NAMALWA (cell line): ENCODE measurements around the gene CCL16.
"Not testable (repeated sequence)": the region's sequence is repeated elsewhere in the genome, so short reads cannot be mapped to it uniquely, and the experiment has no call there.

Experiments
- DNase-seq: peaks from one replicate; pipeline ENCODE4 v3.0.0-alpha.2; 2015; ENCODE audit warnings: low spot score

CCL16 gene

GRCh38 chr17:35984140-35984539 lies 2.8 kb upstream of the CCL16 start:
- no peak for DNase-seq

DNA sequence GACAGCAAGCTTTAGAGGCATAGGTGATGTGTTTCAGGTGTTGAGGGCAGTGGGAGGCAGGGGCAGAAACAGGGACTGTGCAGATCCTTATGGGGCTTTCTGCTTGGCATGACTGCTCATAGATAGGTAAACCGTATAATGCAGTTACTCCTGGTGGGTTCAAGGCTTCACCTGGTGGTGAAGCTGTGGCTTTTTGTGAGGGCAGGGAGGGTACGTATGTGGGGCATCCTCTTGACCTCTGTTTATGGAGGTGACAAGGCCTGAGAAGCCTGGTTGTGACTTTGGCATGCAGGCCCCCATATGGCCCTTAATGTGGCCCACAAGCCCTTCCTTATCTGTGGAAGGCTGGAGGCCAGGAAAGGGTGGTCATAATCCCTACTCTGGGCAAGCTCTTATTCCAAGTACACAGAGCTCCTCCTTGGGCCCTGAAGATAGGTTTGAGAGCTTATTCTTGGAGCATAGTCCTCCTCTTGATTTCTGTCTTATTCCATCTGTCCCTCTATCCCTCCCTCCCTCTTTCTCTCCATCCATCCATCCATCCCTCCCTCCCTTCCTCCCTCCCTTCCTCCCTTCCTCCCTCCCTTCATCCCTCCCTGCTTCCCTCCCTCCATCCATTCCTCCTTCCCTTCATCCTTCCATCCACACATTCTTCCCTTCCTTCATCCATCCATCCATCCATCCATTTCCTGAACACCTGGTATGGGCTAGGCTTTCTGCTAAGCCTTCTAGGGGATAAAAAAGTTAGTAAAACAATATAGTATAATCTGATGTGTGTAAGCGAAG lies 1.3 kb upstream of the CCL16 start:
- no peak for DNase-seq

GRCh38 chr17:35981908-35982330 lies 622 bp upstream of the CCL16 start:
- DNase-seq: peak; percentile 11

DNA sequence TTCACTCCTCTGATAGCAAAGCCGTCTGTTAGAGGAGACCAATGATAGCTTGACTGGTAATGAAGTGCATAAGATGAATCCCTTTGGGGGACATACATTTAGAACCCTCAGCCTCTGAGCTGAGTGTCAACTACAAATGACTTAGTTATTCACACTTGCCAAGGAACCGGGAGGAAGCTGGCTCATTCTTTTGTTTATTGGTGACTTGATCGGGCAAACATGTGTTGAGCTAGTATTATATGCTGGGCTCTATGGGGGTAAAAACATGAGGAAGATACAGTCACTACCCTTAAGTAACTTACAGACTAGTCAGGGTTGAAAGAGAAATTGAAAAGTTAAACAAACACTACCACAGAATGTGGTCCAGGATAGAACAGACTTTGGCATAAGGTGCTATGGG lies 3.0 kb downstream of the CCL16 start:
- DNase-seq: no peak

GRCh38 chr17:35977509-35977908 lies 3.8 kb downstream of the CCL16 start:
- DNase-seq: no peak

- no peak for DNase-seq
These were observed 7.7 kb downstream of the CCL16 start for GRCh38 chr17:35973333-35974260.

DNA sequence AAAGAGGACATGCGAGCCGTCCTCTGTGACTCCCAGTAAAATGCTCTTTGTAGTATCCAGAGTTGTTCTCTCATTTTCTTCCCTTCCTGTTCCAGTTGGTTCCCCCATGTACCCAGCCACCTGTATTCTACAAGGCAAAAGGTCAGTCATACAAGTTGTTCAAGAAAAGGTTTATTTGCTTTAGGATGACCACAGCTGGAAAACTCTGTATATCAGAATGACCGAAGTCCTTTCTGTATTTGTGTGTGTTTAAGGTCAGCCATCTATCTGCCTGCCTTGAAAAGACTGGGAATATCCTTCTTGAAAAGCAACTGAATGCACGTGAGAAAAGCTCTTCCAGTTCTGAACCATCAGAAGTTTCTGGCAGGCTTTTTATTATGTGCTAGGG lies 8.4 kb downstream of the CCL16 start:
- no peak for DNase-seq

DNA sequence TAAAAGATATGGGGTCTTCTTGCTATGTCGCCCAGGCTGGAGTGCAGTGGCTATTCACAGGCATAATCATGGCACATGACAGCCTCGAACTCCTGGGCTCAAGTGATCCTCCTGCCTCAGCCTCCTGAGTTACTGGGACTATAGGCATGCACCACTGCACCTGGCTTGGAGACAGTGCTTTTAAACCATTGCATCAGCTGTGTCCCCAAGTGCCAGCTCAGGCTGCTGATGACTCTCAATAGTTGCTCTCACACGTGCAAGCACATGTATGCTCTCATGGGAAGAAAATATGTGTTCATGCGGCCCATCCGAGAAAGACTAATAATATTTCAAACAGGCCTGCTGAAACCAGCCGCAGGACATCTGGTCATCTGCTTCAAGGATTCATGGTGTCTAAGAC lies 8.8 kb downstream of the CCL16 start:
- no peak for DNase-seq

- no peak for DNase-seq
These were observed 9.2 kb downstream of the CCL16 start for GRCh38 chr17:35972066-35972465.

DNA sequence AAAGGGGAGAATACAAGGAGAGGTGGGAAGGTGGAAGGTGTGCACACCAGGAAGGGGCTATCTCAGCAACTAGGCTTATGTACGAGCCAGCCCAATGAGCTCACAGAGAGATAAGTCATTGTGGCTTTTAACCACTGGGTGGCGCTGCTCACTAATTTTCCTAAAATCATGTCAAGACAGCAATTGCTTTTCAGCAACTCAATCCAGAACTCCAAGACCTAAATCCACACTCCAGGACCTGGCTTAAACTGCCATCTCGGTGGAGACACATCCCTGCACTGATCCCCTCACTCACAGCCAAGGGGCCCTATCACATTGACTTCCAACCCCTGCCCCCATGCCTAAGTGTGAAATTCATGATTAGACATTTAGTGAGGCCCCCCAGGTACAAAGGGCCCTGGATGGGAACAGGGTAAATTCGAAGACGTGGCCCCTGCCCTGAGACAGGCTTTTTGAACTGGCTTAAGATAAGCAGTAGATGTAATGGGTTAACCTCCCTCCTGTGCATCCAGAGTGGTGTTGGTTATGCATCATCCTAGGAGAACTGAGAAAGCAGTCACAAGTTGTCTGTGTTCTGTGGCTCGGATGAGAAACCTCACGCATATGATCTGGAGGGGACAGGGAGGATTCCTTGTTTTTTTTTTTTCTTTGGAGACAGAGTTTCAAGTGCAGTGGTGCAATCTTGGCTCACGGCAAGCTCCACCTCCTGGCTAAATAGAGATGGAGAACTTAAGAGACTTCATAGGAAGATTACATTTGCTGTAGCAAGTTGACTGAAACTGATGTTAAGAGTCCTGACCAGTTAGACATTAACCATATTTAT lies 11.5 kb downstream of the CCL16 start:
- peak; percentile 85 for DNase-seq

- DNase-seq: no peak
These were observed 12.7 kb downstream of the CCL16 start for GRCh38 chr17:35968520-35969054.

DNA sequence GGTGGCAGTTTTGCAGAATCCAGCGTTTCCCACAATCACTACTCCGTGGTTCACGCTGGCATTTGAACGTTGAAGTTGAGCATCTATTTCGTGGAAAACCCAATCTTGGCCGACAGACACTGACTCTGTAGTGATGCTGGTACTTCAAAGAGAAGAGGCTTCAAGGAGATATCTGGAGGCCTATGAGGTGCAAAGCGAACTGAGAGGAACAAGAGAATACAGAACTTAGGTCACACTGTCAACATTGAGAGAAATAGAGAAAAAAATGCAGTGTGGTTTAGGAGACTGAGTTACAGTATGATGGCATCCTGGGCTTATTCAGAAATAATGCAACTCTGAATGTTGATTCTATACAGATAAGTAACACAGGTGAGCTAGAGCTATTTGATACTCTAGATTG lies 16.0 kb downstream of the CCL16 start:
- no peak for DNase-seq

GRCh38 chr17:35963663-35964062 lies 17.6 kb downstream of the CCL16 start:
- DNase-seq: no peak

GRCh38 chr17:35953720-35954119 lies 27.6 kb downstream of the CCL16 start:
- DNase-seq: no peak

DNA sequence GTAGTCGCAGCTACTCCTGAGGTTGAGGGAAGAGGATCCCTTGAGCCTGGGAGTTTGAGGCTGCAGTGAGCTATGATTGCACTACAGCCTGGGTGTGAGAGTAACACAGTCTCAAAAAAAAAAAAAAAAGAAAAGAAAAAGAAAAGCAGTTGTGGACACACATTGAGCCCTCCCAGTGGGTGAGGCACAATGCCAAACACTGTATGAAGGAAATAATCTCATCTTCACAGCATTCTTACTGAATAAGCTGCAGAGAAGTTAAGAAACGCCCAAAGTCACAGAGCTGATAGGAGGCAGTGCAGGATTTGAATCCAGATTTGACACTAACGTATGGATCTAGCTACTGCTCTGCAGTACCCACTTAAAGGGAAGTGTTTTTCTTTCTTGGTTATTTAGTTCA lies 31.9 kb downstream of the CCL16 start:
- no peak for DNase-seq

- DNase-seq: no peak
These were observed 33.2 kb downstream of the CCL16 start for GRCh38 chr17:35948092-35948491.

- DNase-seq: peak; percentile 79
These were observed 34.1 kb downstream of the CCL16 start for GRCh38 chr17:35947156-35947585.

- no peak for DNase-seq
These were observed 37.1 kb downstream of the CCL16 start for GRCh38 chr17:35944151-35944550.

DNA sequence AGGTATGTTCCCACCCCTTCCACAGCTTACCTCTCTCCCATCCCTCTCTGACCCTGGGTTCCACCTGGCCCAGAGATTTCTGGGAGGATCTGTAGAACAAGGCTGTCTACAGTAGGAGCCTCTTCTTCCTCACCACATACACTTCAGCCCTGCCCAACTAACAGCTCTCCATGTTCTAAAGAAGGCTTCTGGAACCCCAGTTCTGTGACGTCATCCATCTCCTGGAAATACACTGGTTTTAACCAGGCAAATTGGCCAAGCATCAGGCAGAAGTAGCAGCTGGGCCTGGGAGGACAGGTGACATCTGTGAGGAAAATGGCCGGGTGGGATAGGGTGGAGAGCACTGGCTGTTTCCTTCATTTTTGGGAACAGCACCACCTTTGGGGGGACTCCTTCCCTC lies 37.8 kb downstream of the CCL16 start, which contains the start of gene LYZL6:
Gene LYZL6, minus strand, starts transcription at position 177 of the 400 bp plus-strand sequence. CDS start 4,357 bp downstream, outside the sequence.
- DNase-seq: no peak

DNA sequence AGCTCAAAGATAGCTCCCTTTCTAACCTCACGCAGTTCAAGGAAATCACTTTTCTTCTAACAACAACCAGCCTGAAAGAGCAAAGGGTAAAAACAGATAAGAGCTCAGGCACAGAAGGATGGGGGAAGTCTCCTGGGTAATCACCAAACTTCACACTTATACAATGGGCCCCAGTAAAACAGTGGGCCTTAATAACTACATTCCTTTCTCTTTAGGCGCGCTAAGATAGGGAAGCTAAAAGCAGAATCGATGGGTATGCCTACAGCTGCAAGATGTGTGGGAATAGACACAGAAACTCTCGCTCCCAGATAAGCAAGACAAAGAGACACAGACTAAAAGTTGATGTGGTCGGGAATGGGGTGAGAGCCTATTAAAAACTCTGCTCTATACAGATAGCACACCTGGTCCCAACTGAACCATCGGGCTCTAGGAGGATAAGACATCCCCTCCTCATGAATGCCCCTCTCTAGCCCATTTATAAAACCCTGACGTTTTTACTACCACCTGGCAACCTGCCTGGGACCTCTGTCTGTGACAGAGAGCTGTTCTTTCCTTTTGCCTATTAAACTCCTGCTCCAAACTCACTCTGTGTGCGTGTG lies 38.6 kb downstream of the CCL16 start:
- DNase-seq: no peak

- DNase-seq: not testable (repeated sequence)
These were observed 42.8 kb downstream of the CCL16 start for GRCh38 chr17:35938492-35938891.
